OCI-LY1 (cell line): ENCODE results near the gene NUBP2.

ENCODE experiments used
- H2AFZ ChIP-seq: fragments of 200-600 bp; sonication (generic), shearing (Covaris generic); 2 replicates; pipeline ENCODE4 v1.6.0; 2014; ENCODE audit warnings: antibody characterized with exemption, mild to moderate bottlenecking, low read length
- H3F3A ChIP-seq: fragments of 200-600 bp; sonication (generic), shearing (Covaris generic); 2 replicates; pipeline ENCODE4 v1.6.0; 2014; ENCODE audit warnings: mild to moderate bottlenecking, antibody characterized with exemption, low read length, moderate library complexity; ENCODE audit not compliant: insufficient read depth
- H3K27ac ChIP-seq: fragments of 200-600 bp; sonication (generic); 2 replicates; pipeline ENCODE4 v1.5.1; 2014; ENCODE audit warnings: low read length, mixed run types, mild to moderate bottlenecking, low read depth; ENCODE audit not compliant: poor library complexity, severe bottlenecking
- H3K27me3 ChIP-seq: fragments of 200-600 bp; sonication (generic); 2 replicates; pipeline ENCODE4 v1.6.0; 2014; ENCODE audit warnings: antibody characterized with exemption, mild to moderate bottlenecking, low read length, moderate library complexity; ENCODE audit not compliant: insufficient read depth
- H3K36me3 ChIP-seq: fragments of 200-600 bp; sonication (generic); 2 replicates; pipeline ENCODE4 v1.6.1; 2014; ENCODE audit warnings: mild to moderate bottlenecking, antibody characterized with exemption, low read length, moderate library complexity, mixed read lengths; ENCODE audit not compliant: insufficient read depth
- H3K4me1 ChIP-seq: fragments of 200-600 bp; sonication (generic); 2 replicates; pipeline ENCODE4 v1.5.1; 2014; ENCODE audit warnings: mild to moderate bottlenecking, low read length, moderate library complexity; ENCODE audit not compliant: insufficient read depth, severe bottlenecking
- H3K4me2 ChIP-seq: fragments of 200-600 bp; sonication (generic), shearing (Covaris generic); 2 replicates; pipeline ENCODE4 v1.6.1; 2014; ENCODE audit warnings: low read length
- H3K4me3 ChIP-seq: fragments of 200-600 bp; sonication (generic); 2 replicates; pipeline ENCODE4 v1.5.1; 2014; ENCODE audit warnings: low read length, low read depth, mild to moderate bottlenecking, mixed read lengths; ENCODE audit not compliant: poor library complexity, severe bottlenecking
- H3K79me2 ChIP-seq: fragments of 200-600 bp; shearing (Covaris generic); 2 replicates; pipeline ENCODE4 v1.6.1; 2016; ENCODE audit warnings: mixed run types, low read length, mixed read lengths; ENCODE audit not compliant: insufficient read depth
- H3K9ac ChIP-seq: fragments of 200-600 bp; sonication (generic), shearing (Covaris generic); 2 replicates; pipeline ENCODE4 v1.6.1; 2014; ENCODE audit warnings: mild to moderate bottlenecking, low read length, mixed read lengths
- H3K9me2 ChIP-seq: fragments of 200-600 bp; sonication (generic), shearing (Covaris generic); 2 replicates; pipeline ENCODE4 v1.6.1; 2014; ENCODE audit warnings: low read depth, mild to moderate bottlenecking, low read length, mixed read lengths
- H3K9me3 ChIP-seq: fragments of 200-600 bp; shearing (Covaris generic); 2 replicates; pipeline ENCODE4 v1.6.1; 2014; ENCODE audit warnings: low read length, mixed read lengths
- H4K20me1 ChIP-seq: fragments of 200-600 bp; sonication (generic), shearing (Covaris generic); 2 replicates; pipeline ENCODE4 v1.6.0; 2016; ENCODE audit warnings: mild to moderate bottlenecking, low read length; ENCODE audit not compliant: insufficient read depth
- EZH2 ChIP-seq: fragments of 200-600 bp; sonication (generic), shearing (Covaris generic); IDR thresholded peaks from 2 replicates; pipeline ENCODE4 v1.8.0; 2017; ENCODE audit warnings: borderline replicate concordance, mixed run types, mild to moderate bottlenecking, antibody characterized with exemption, low read length, moderate library complexity, mixed read lengths
- TF ChIP-seq, protein P1 (sequence below): fragments of 200-600 bp; sonication (generic), shearing (Covaris generic); IDR thresholded peaks from 2 replicates; pipeline ENCODE4 v1.5.1; 2017; ENCODE audit warnings: mild to moderate bottlenecking, antibody characterized with exemption, low read length, moderate library complexity, mixed read lengths

Gene NUBP2

GRCh38 chr16:1743376-1744337 is 39.1 kb upstream of the NUBP2 start:
- Histone ChIP-seq H2AFZ (no peak overlapping the region), H3K9me3 (no peaks in the 10 kb centered on the region), H3K36me3 (peaks cover 48% of the 10 kb centered on the region), H3K9ac (no peak overlapping the region), H3K79me2 (no peaks in the 10 kb centered on the region), H3K4me1 (no peaks in the 10 kb centered on the region), H4K20me1 (no peaks in the 10 kb centered on the region), H3K4me3 (no peak overlapping the region), H3K27me3 (no peaks in the 10 kb centered on the region), H3K4me2 (no peak overlapping the region), H3K9me2 (no peaks in the 10 kb centered on the region), H3K27ac (no peak overlapping the region), H3F3A (peaks cover 2% of the 10 kb centered on the region)
- TF ChIP-seq, protein P1, sequence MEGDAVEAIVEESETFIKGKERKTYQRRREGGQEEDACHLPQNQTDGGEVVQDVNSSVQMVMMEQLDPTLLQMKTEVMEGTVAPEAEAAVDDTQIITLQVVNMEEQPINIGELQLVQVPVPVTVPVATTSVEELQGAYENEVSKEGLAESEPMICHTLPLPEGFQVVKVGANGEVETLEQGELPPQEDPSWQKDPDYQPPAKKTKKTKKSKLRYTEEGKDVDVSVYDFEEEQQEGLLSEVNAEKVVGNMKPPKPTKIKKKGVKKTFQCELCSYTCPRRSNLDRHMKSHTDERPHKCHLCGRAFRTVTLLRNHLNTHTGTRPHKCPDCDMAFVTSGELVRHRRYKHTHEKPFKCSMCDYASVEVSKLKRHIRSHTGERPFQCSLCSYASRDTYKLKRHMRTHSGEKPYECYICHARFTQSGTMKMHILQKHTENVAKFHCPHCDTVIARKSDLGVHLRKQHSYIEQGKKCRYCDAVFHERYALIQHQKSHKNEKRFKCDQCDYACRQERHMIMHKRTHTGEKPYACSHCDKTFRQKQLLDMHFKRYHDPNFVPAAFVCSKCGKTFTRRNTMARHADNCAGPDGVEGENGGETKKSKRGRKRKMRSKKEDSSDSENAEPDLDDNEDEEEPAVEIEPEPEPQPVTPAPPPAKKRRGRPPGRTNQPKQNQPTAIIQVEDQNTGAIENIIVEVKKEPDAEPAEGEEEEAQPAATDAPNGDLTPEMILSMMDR = no peak
- no peak for TF ChIP-seq EZH2

DNA sequence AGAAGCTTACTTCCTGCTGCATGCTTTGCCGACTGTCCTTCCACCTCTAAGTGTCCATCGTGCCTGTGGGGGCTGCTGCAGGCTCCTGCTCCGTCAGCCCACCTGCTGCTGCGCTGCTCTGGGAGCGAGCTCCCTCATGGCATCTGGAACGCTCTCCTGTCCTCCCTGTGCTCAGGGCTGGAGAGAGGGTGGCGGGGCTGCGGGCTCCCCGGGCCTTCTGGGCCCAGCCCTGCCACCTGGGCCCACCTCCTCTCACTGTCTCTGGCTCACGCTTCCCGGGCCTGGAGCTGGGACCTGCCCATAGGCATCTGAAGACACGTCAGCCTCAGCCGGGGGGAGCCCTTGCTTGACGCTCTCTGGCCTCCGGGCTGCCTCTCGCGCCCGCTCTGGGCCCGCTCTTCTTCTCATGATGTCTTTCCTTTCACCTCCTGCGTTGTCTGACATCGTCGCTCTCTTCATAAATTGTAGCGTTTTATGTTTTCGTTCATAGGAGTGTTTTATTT is 38.4 kb upstream of the NUBP2 start:
- H3K36me3 ChIP-seq = peaks cover 56% of the 10 kb centered on the region
- TF ChIP-seq, protein P1 = no peak
- no peaks in the 10 kb centered on the region; the same call in 1 of the 2 replicates for H3F3A ChIP-seq
- no peaks in the 10 kb centered on the region for H4K20me1 ChIP-seq
- no peaks in the 10 kb centered on the region for H3K4me1 ChIP-seq
- H3K79me2 ChIP-seq = no peaks in the 10 kb centered on the region
- H3K27me3 ChIP-seq = no peaks in the 10 kb centered on the region
- no peaks in the 10 kb centered on the region for H3K9me3 ChIP-seq
- no peak overlapping the region for H3K4me3 ChIP-seq
- H3K9me2 ChIP-seq = no peaks in the 10 kb centered on the region
- H2AFZ ChIP-seq = no peak overlapping the region
- no peak overlapping the region for H3K27ac ChIP-seq
- H3K9ac ChIP-seq = no peak overlapping the region
- no peak overlapping the region for H3K4me2 ChIP-seq

DNA sequence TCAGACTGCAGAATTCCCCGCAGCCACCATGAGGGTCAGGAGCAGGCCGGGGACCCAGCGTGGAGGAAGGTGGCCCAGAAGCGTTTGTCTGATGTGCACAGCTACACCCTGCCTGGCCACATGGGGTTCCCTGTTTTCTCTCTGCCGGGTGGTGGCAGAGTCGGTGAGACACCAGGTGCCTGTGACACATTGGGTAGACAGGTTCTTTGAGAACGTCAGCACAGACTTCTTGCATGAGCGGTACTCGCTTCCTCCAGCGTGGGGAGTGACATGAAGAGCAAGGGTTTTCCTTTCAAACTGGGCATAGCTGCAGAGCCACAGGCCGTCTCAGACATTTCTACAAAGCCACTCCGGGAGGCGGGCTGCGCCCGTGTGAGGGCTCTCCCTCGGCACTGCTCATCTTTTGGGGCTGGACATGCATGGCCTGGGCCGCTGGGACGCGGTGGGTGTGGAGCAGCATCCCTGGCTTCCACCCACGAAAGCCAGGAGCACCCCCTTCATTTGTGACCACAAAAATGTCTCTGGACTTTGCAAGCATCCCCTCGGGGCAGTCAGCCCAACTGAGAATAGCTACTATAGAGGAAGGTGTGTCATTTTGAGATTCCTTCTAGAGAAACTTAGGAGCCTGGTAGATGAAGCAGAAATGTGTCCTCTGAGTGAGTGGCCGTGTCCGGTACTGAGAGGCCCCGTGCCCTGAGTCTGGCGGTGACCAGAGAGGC is 37.4 kb upstream of the NUBP2 start:
- no peaks in the 10 kb centered on the region for H3K9me2 ChIP-seq
- no peaks in the 10 kb centered on the region for H3K27me3 ChIP-seq
- no peak overlapping the region for H3K4me3 ChIP-seq
- no peaks in the 10 kb centered on the region for H3F3A ChIP-seq
- H3K4me1 ChIP-seq = no peaks in the 10 kb centered on the region
- no peak overlapping the region for H3K9ac ChIP-seq
- no peaks in the 10 kb centered on the region for H4K20me1 ChIP-seq
- no peaks in the 10 kb centered on the region for H3K9me3 ChIP-seq
- H2AFZ ChIP-seq = no peak overlapping the region
- no peak for TF ChIP-seq EZH2
- TF ChIP-seq, protein P1 = no peak
- H3K27ac ChIP-seq = no peak overlapping the region
- H3K79me2 ChIP-seq = no peaks in the 10 kb centered on the region
- peaks cover 58% of the 10 kb centered on the region for H3K36me3 ChIP-seq
- no peak overlapping the region for H3K4me2 ChIP-seq
